AG04449 (cell line): ENCODE measurements around the gene KRT13.

Experiments
- CTCF ChIA-PET: fragments of 350-600 bp; formaldehyde crosslinking; extraction: SDS; loops from one replicate; lab custom pipeline; 2021; ENCODE audit warnings: antibody characterized with exemption; lab: Yijun Ruan, JAX
- POLR2A ChIA-PET: fragments of 400-600, 350-600 bp; formaldehyde crosslinking; extraction: SDS; loops from one replicate; lab custom pipeline; 2020; ENCODE audit warnings: antibody characterized with exemption, inconsistent platforms; lab: Yijun Ruan, JAX
- DNase-seq: peaks from one replicate; pipeline ENCODE4 v3.0.0-alpha.2; 2010; ENCODE audit warnings: low read depth, low spot score
- H3K4me3 ChIP-seq: 2 replicates; pipeline ENCODE4 v1.5.1; 2011; ENCODE audit warnings: low read depth, mild to moderate bottlenecking, control low read depth, low read length
- TF ChIP-seq, protein P1 (sequence below): IDR thresholded peaks from one replicate; pipeline ENCODE4 v1.5.1; 2011; ENCODE audit warnings: mild to moderate bottlenecking, moderate library complexity, low read length, control low read depth, inconsistent platforms; ENCODE audit not compliant: insufficient read depth; ENCODE audit errors: missing control alignments

Gene KRT13

DNA sequence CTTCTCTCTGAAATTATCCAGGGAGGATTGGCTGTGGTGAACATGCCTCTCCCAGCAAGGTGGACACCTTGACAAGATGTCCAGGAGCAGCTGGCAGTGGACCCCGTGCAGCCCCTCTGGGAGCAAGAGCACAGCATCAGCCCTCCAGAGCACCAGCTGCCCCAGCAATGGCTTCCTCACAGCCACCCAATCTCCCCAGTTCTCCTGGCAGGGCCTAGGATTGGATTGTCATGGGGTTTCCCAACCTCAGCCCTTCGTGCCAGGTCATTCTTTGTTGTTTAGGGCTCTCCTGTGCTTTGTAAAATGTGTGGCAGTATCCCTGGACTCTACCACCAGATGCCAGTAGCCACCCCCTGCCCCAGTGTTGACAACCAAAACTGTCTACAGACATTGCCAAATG is 13.9 kb downstream of the KRT13 start:
- CTCF ChIA-PET: interaction anchor here (0.8 to 2.6 kb wide), 6 partner anchors 10 to 634 kb away, joined by 3 to 15 read pairs (median 5); no protein-coding TSS in a partner anchor
- no peak for DNase-seq
- TF ChIP-seq, protein P1, sequence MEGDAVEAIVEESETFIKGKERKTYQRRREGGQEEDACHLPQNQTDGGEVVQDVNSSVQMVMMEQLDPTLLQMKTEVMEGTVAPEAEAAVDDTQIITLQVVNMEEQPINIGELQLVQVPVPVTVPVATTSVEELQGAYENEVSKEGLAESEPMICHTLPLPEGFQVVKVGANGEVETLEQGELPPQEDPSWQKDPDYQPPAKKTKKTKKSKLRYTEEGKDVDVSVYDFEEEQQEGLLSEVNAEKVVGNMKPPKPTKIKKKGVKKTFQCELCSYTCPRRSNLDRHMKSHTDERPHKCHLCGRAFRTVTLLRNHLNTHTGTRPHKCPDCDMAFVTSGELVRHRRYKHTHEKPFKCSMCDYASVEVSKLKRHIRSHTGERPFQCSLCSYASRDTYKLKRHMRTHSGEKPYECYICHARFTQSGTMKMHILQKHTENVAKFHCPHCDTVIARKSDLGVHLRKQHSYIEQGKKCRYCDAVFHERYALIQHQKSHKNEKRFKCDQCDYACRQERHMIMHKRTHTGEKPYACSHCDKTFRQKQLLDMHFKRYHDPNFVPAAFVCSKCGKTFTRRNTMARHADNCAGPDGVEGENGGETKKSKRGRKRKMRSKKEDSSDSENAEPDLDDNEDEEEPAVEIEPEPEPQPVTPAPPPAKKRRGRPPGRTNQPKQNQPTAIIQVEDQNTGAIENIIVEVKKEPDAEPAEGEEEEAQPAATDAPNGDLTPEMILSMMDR: no peak
- POLR2A ChIA-PET: interaction anchor here (1.2 kb wide), 1 partner anchor 12 kb away, joined by 3 read pairs; no protein-coding TSS in a partner anchor
- H3K4me3 ChIP-seq: no peak overlapping the region

DNA sequence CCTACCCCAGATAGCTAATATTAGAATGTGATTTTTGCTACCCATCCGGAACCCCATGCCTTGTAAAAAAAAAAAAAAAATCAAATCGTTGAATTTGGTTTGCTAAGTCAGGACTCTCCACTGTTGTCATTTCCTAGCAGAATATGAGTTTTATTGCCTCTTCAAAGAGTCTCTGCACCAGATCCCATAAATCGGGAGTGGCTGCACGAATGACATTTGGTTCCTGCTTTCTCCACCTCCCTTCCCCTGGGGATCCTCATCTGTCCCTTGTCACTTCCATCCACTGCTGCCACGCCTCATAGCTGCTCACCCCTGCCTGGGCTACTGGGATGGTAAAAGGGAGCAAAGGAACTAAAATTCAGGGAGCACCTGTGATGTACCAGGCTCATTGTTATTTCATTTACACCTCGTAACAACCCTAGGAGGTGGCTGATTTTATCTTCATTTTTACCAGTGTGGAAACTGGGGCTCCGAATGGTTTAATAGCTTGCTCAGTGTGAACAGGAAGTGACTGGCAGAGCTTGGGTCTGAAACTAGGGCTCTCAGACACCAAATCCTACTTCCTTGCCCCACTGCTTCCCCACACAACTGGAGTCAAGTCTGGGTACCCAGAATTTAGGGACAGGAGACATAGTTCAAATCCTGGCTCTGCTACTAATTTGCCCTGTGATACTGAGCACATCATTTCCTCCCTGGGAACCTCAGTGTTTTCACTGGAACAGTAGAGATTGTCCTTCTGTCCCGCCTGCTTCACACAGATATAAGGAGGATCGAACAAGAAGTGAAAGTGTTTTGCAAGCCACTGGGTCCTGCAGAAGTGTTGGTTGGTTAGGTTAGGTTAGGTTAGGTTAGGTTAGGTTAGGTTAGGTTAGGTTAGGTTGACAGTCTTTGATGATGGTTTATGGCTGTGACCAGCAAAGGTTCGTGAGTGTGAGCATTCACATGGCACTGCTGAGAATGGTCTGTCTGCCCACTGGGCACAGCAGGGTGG is 15.1 kb downstream of the KRT13 start:
- H3K4me3 ChIP-seq: no peak overlapping the region

DNA sequence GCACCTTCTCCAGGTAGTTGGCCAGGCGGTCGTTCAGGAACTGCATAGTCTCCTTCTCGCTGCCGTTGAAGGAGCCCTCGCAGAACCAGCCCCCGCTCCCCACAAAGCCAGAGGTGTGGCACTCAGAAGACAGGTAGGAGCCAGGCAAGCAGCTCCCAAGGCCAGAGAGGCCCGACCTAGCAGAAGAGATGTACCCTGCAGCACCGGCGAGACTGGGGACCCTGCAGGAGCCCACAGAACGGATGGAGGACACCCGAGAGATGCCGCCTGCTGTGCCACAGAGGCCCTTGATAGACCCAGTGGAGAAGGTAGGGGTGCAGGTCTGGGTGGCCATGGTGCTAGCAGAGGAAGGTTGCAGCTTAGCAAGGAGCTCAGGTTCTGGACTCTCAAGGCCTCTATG is 15.9 kb downstream of the KRT13 start, which contains the start of gene KRT36:
Gene KRT36, minus strand, starts transcription at position 380 of the 400 bp plus-strand sequence. Its CDS starts 46 bp downstream, at position 334.
- TF ChIP-seq, protein P1: no peak
- CTCF ChIA-PET: interaction anchor here (0.7 to 1.7 kb wide), 4 partner anchors 18 to 159 kb away, joined by 3 to 6 read pairs (median 3); no protein-coding TSS in a partner anchor
- H3K4me3 ChIP-seq: no peak within 1 kb of the TSS
- no peak for DNase-seq
- POLR2A ChIA-PET: no interaction called here

More for the DNA sequence above, 15.1 kb downstream of the KRT13 start:
- TF ChIP-seq, protein P1: no peak
- ChIA-PET POLR2A (no interaction called here), CTCF (interaction anchor here (0.8 to 2.6 kb wide), 7 partner anchors 12 to 633 kb away, joined by 3 to 15 read pairs (median 6); no protein-coding TSS in a partner anchor)
- DNase-seq: no peak

DNA sequence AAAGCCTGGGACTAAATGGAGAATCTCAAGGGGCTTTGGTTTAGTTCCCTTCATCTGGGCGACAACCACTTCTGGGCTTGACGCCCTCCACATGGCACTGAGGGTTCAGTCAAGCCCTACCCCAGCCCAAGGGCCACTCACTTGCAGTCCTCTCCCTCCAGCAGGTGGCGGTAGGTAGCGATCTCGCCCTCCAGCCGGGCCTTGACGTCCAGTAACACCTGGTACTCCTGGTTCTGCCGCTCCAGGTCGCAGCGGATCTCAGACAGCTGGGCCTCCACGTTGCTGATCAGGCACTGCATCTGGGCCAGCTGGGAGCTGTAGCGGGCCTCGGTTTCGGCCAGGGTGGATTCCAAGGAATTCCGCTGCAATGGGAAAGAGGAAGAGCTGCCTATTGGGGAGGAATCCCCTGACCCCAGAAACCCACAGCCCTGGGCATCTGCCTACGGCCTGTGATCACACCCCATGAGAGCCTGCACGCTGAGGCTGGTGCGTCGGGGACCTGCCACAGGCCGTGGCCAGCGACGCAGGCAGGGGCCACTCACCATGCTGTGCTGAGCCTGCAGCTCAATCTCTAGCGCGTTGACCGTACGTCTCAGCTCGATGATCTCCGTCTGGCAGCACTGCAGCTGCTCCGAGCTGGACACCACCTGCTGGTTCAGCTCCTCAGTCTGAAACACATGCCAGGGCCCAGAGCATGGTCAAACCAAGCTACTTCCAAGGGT is 18.4 kb downstream of the KRT13 start:
- DNase-seq: no peak
- ChIA-PET POLR2A (no interaction called here), CTCF (interaction anchor here (0.6 to 2.2 kb wide), 6 partner anchors 10 to 161 kb away, joined by 3 to 6 read pairs (median 4); no protein-coding TSS in a partner anchor)
- TF ChIP-seq, protein P1: peak; percentile 9
- no peak overlapping the region for H3K4me3 ChIP-seq

DNA sequence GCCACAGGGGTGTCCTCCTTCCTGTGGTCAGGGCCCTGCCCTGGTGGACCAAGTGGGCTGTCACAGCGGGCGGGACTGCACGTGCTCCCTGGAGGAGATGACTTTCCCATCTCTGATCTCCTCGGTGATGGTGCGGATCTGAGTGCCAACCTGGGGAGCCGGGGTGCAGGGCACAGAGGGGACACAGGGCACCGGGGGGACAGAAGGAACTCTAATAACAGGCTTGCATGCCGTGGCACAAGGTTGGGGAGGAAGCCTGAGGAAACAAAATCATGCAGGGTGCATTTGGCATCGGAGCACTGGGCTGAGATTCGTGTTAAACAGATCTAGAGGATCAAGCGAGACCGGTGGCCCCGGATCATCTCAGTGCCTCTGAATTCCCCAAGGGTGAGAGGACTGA is 19.1 kb downstream of the KRT13 start:
- no peak overlapping the region for H3K4me3 ChIP-seq
- DNase-seq: no peak
- CTCF ChIA-PET: interaction anchor here (0.9 to 1.1 kb wide), 3 partner anchors 10 to 162 kb away, joined by 3 to 4 read pairs (median 4); no protein-coding TSS in a partner anchor
- POLR2A ChIA-PET: no interaction called here
- TF ChIP-seq, protein P1: no peak
